WI38 (cell line): ENCODE data around the gene PRSS36.
A peak's percentile ranks its signal among the peaks of the same experiment; 100 is the strongest.
"Not testable (repeated sequence)": the region's sequence is repeated elsewhere in the genome, so short reads cannot be mapped to it uniquely, and the experiment has no call there.

Experiments used
- H3K4me3 ChIP-seq: 2 replicates; pipeline ENCODE4 v1.5.1; 2011; ENCODE audit warnings: low read depth, mild to moderate bottlenecking, control low read depth, low read length
- TF ChIP-seq, protein P1 (sequence below): IDR thresholded peaks from 2 replicates; pipeline ENCODE4 v1.5.1; 2012; ENCODE audit warnings: low read depth, mild to moderate bottlenecking, control low read depth, low read length

Gene PRSS36

DNA sequence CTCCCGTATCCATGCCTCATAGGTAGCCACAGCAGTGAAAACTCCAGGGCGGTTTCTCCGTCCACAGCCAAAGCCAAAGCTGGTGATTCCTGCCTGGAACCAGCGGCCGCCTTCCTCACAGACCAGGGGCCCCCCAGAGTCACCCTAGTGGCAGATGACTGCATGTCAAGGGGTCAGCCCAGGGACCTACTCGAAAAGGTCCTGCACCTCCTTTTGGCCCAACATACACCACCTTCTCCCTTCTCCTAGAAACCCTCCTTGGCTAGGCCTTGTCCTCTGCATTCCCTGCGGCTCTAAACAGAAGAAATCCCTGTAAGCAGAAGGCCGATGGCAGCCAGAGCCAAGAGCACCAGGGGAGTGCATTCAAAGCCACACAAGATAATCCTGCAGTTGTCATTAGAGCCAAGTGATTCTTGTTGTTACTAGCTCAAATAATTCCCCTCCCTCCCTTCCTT, 6.1 kb downstream of the PRSS36 start:
- TF ChIP-seq, protein P1, sequence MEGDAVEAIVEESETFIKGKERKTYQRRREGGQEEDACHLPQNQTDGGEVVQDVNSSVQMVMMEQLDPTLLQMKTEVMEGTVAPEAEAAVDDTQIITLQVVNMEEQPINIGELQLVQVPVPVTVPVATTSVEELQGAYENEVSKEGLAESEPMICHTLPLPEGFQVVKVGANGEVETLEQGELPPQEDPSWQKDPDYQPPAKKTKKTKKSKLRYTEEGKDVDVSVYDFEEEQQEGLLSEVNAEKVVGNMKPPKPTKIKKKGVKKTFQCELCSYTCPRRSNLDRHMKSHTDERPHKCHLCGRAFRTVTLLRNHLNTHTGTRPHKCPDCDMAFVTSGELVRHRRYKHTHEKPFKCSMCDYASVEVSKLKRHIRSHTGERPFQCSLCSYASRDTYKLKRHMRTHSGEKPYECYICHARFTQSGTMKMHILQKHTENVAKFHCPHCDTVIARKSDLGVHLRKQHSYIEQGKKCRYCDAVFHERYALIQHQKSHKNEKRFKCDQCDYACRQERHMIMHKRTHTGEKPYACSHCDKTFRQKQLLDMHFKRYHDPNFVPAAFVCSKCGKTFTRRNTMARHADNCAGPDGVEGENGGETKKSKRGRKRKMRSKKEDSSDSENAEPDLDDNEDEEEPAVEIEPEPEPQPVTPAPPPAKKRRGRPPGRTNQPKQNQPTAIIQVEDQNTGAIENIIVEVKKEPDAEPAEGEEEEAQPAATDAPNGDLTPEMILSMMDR: no peak

DNA sequence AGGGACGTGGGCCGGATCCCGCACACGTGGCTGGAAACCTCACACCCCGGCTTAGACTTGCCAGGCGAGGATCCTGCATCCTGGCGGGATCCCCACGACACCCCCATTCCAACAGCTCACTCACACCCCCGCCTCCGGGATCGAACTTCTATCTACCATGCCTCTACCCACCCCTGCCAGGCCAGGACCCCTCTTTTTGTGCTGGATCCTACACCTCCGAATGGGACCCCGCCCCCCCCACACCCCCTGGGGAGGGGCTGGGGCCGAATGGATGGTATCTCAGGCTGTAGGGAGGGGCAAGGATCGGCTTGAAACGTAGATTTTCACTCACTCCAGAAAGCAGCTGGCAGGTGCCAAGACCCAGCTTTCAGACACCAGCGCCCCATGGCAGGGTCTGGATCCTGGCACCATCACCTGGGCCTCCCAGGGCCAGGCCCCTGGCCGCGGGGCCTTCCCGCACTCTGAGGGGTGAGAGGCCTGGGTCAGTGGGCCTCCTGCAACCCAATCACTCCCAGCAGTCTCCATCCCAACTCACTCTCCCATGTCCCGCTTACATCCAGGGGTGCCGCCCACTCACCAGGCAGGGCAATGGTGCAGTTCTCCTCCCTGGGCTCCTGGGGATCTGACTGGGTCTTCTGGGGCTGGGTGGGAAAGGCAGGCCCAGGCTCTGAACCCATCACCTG, 6.7 kb downstream of the PRSS36 start:
- TF ChIP-seq, protein P1: no peak
- peak overlapping the region; percentile 43; the same call in 1 of the 2 replicates for H3K4me3 ChIP-seq

More for the DNA sequence above, 6.1 kb downstream of the PRSS36 start:
- H3K4me3 ChIP-seq: no peak overlapping the region

DNA sequence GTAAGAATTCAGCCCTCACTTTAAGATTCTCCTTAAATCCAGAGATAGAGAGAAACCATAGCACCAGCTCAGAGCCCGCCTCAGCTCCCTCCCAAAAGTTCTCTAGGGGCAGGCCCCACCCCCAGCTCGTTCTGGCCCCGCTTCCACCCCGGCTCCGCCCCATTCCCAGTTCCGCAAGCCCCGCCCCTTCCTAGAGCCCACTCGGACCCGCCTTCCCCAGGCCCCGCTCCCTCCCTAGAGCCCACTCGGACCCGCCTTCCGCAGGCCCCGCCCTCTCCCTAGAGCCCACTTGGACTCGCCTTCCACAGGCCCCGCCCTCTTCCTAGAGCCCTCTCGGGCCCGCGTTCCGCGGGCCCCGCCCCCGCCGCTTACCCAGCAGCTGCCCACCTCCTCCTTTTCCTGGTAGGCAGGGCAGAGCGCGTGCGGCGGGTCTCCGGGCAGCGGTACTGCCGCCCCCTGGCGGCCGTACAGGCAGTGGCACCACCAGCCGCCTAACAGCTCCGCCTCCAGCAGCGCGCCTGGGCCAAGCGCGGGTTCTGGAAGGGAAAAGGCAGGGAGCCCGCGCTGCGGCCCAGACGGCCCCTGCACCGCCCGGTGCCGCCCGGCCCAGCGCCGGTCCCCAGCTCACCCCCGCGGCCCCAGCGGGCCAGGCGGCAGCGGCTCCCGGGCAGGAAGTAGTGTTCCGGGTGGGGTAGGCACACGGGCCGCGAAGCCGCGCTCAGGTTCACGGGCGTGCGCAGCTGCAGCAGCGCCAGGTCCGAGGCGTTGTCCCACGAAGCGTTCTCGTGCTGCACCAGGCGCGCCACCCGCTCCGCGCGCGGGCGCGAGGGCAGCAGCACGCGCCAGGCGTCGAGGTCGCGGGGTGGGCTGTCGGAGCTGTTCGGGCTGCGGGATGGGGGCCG, 7.5 kb downstream of the PRSS36 start:
- TF ChIP-seq, protein P1: peak; percentile 88
- peak overlapping the region; percentile 50 for H3K4me3 ChIP-seq

DNA sequence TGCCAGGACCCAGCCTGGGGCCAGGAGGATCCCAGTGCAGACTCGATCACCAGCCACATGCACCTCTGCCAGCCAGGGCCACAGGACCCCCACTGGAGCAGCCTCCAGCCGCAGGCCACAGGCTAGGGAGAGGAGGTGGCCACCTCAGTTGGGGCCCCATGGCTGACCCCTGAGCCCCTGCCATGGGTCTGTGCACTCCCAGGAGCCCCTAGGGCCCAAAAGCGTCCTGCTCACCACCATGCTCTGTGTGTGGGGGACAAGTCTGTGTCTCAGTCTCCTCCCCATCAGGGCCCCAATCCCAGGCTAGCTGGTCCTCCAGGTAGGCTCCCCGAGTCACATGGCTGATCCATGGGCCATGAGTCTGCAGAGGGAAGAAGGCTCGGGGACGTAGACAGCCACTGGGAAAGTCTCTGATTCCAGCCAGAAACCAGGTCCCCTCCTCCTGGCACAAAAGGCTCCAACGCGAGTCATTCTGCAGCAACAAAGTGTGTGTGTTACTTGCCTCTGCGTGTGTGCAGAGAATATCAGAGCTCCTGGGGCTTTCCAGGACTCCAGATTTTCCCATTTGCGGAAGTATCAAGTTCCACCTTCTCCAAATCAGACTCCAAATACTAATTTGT, 8.3 kb downstream of the PRSS36 start:
- TF ChIP-seq, protein P1: no peak
- peak overlapping the region; percentile 50 for H3K4me3 ChIP-seq

DNA sequence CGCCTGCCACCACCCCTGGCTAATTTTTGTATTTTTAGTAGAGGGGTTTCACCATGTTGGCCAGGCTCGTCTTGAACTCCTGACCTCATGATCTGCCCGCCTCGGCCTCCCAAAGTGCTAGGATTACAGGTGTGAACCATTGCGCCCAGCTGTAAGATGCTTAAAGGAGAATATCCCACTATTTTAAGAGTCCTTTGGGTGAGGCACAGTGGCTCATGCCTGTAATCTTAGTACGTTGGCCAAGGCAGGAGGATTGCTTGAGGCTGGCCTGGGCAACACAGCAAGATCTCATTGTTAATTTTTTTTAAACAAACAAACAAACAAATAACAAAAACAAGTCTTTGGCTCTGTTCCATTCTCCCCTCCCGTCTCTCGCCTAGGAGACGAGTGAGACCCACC, 8.8 kb downstream of the PRSS36 start:
- peak overlapping the region; percentile 50 for H3K4me3 ChIP-seq

DNA sequence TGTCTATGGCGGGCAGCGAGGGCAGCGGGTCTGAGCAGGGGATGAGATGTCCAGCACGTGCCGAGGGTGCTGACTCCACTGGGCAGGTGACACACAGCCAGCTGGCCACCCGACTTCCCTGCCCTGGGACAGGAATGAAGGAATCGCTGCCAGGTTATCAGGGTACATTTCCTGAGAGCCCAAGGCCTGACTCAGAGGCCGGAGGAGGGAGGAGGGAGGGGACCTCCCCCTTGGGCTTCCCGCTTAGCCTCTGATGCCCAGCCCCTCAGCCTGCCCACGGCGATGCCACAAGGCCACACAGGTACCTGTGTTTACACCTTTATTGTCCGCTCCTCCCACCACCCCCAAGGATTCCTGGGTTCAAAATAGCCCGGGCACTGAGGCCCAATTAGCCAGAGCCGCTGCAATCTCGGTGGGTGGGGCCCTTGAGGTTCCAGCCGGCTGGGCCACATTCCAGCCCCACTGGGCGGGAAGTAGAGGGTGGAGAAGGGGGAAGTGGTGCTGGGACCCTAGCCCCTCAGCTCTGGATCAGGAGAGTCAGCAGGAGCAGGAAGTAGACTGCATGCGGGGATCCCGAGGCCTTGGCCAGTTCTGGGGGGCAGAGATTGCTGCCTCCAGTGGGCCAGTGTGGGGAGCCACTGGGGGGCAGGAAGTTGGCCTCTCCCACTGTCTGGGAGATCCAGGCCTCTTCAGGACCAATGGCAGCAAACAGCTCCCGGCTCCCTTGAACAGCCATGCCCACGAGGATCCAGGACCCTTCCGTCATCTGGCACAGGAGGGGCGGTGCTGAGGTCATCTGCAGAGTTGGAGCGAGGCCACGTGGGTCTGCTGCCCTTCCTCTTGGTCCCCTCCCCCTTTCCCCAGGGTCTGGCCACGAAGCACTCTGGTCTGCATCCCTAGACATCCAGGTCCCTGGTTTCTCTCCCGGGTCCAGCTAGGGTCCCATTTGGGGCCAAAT, 11.0 kb downstream of the PRSS36 start:
- H3K4me3 ChIP-seq: no peak overlapping the region
- TF ChIP-seq, protein P1: no peak

DNA sequence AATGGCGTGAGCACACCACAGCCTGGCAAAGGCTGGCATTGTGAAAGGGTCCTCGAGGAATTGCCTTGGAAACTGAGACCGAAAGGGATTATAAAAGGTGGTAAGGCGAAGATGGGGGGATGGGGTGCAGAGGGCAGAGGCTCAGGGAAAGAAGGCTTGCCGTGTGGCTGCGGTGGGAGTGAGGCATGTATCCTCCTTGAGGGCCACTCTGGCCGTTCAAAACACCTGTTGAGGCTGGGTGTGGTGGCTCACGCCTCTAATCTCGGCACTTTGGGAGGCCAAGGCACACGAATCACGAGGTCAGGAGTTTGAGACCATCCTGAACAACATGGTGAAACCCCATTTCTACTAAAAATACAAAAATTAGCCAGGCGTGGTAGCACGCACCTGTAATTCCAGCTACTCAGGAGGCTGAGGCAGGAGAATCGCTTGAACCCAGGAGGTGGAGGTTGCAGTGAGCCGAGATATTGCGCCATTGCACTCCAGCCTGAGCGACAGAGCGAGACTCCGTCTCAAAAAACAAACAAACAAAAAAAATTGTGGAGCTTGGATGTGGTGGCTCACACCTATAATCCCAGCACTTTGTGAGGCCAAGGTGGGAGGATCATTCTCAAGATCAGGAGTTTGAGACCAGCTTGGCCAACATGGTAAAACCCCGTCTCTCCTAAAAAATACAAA, 12.9 kb downstream of the PRSS36 start:
- not testable (repeated sequence) for H3K4me3 ChIP-seq
